H9 (cell line): ENCODE measurements around the gene AGAP3. TPM values are rescaled to one million over a fixed set of nuclear protein-coding genes. Genes with fewer than 3 reads are reported as not detected.
A peak's percentile ranks its signal among the peaks of the same experiment; 100 is the strongest.

Source experiments
- DNase-seq: peaks from one replicate; pipeline ENCODE4 v3.0.0-alpha.2; 2017
- H2AFZ ChIP-seq: one replicate; pipeline ENCODE4 v1.6.1; 2013; ENCODE audit warnings: mild to moderate bottlenecking, low read length, control low read depth, moderate library complexity
- H2AK5ac ChIP-seq: 2 replicates; pipeline ENCODE4 v1.6.1; 2013; ENCODE audit warnings: low read length, control low read depth, mixed read lengths; ENCODE audit not compliant: insufficient read length
- H2BK120ac ChIP-seq: one replicate; pipeline ENCODE4 v1.6.1; 2013; ENCODE audit warnings: low read depth, mild to moderate bottlenecking, low read length, control low read depth, inconsistent platforms; ENCODE audit not compliant: poor library complexity, severe bottlenecking
- H2BK12ac ChIP-seq: 2 replicates; pipeline ENCODE4 v1.6.1; 2013; ENCODE audit warnings: low read length, control low read depth, mixed read lengths, low read depth; ENCODE audit not compliant: insufficient read length
- H2BK15ac ChIP-seq: 2 replicates; pipeline ENCODE4 v1.6.1; 2013; ENCODE audit warnings: low read depth, low read length, control low read depth
- H2BK20ac ChIP-seq: one replicate; pipeline ENCODE4 v1.6.1; 2013; ENCODE audit warnings: low read depth, mild to moderate bottlenecking, low read length, control low read depth, inconsistent platforms; ENCODE audit not compliant: poor library complexity, severe bottlenecking
- H2BK5ac ChIP-seq: 2 replicates; pipeline ENCODE4 v1.6.1; 2013; ENCODE audit warnings: low read length, control low read depth, mixed read lengths; ENCODE audit not compliant: insufficient read length
- H3K14ac ChIP-seq: 2 replicates; pipeline ENCODE4 v1.6.1; 2013; ENCODE audit warnings: low read length, control low read depth; ENCODE audit not compliant: insufficient read depth
- H3K18ac ChIP-seq: 2 replicates; pipeline ENCODE4 v1.6.1; 2013; ENCODE audit warnings: low read depth, mild to moderate bottlenecking, mixed read lengths, low read length, control low read depth; ENCODE audit not compliant: insufficient read length
- H3K23ac ChIP-seq: 2 replicates; pipeline ENCODE4 v1.6.1; 2013; ENCODE audit warnings: low read length, control low read depth, mixed read lengths, low read depth; ENCODE audit not compliant: insufficient read length
- H3K23me2 ChIP-seq: 2 replicates; pipeline ENCODE4 v1.6.1; 2013; ENCODE audit warnings: low read depth, mild to moderate bottlenecking, mixed read lengths, low read length, control low read depth; ENCODE audit not compliant: insufficient read length, poor library complexity, severe bottlenecking
- H3K27ac ChIP-seq: 2 replicates; pipeline ENCODE4 v1.5.1; 2013; ENCODE audit warnings: low read length, control low read depth, mixed read lengths, low read depth; ENCODE audit not compliant: insufficient read length
- H3K27me3 ChIP-seq: 2 replicates; pipeline ENCODE4 v1.6.1; 2013; ENCODE audit warnings: low read length, control low read depth, inconsistent platforms; ENCODE audit not compliant: insufficient read depth
- H3K4ac ChIP-seq: 2 replicates; pipeline ENCODE4 v1.6.1; 2013; ENCODE audit warnings: low read depth, mild to moderate bottlenecking, control low read depth, inconsistent platforms, low read length, moderate library complexity
- H3K4me1 ChIP-seq: 2 replicates; pipeline ENCODE4 v1.6.1; 2013; ENCODE audit warnings: low read length, control low read depth, inconsistent platforms; ENCODE audit not compliant: insufficient read depth
- H3K4me2 ChIP-seq: 2 replicates; pipeline ENCODE4 v1.6.1; 2013; ENCODE audit warnings: low read length, control low read depth, mixed read lengths; ENCODE audit not compliant: insufficient read length, insufficient read depth
- H3K56ac ChIP-seq: 2 replicates; pipeline ENCODE4 v1.6.1; 2013; ENCODE audit warnings: low read depth, mild to moderate bottlenecking, mixed read lengths, low read length, control low read depth; ENCODE audit not compliant: insufficient read length
- H3K79me1 ChIP-seq: 2 replicates; pipeline ENCODE4 v1.6.1; 2013; ENCODE audit warnings: low read depth, mild to moderate bottlenecking, moderate library complexity, low read length, control low read depth, inconsistent platforms; ENCODE audit not compliant: insufficient read depth, poor library complexity, severe bottlenecking
- H3K79me2 ChIP-seq: 2 replicates; pipeline ENCODE4 v1.6.1; 2013; ENCODE audit warnings: low read length, control low read depth, inconsistent platforms; ENCODE audit not compliant: insufficient read depth
- H3K9ac ChIP-seq: 2 replicates; pipeline ENCODE4 v1.6.1; 2013; ENCODE audit warnings: low read length, control low read depth, mixed read lengths; ENCODE audit not compliant: insufficient read length; ENCODE audit errors: extremely low read depth
- H3K9me3 ChIP-seq: one replicate; pipeline ENCODE4 v1.6.1; 2013; ENCODE audit warnings: low read depth, low read length, inconsistent platforms; ENCODE audit not compliant: control insufficient read depth
- H3T11ph ChIP-seq: one replicate; pipeline ENCODE4 v1.6.1; 2013; ENCODE audit warnings: mild to moderate bottlenecking, low read length, control low read depth, inconsistent platforms
- H4K20me1 ChIP-seq: one replicate; pipeline ENCODE4 v1.6.1; 2013; ENCODE audit not compliant: control insufficient read depth, insufficient read length, insufficient read depth
- H4K5ac ChIP-seq: 2 replicates; pipeline ENCODE4 v1.6.1; 2013; ENCODE audit warnings: low read depth, mild to moderate bottlenecking, mixed read lengths, low read length, control low read depth; ENCODE audit not compliant: insufficient read length
- H4K8ac ChIP-seq: replicated peaks from 2 replicates; pipeline ENCODE4 v1.6.1; 2013; ENCODE audit warnings: low read length, control low read depth, mixed read lengths, low read depth; ENCODE audit not compliant: insufficient read length
- H4K91ac ChIP-seq: 2 replicates; pipeline ENCODE4 v1.6.1; 2013; ENCODE audit warnings: low read depth, mild to moderate bottlenecking, moderate library complexity, mixed read lengths, low read length, control low read depth; ENCODE audit not compliant: insufficient read length
- H3K27ac Mint-ChIP-seq, 3 experiments: 2 replicates in 2 of 3; 3 replicates in 1 of 3; pipeline ENCODE4 v1.8.0; 2020 to 2021; ENCODE audit warnings: mixed read lengths in 3 of 3, mild to moderate bottlenecking in 1 of 3, moderate library complexity in 1 of 3
- H3K27me3 Mint-ChIP-seq: 2 replicates; pipeline ENCODE4 v1.8.0; 2021; ENCODE audit warnings: low read depth, mild to moderate bottlenecking, moderate library complexity, mixed read lengths
- H3K36me3 Mint-ChIP-seq, 3 experiments: 2 replicates in 2 of 3; 3 replicates in 1 of 3; pipeline ENCODE4 v1.8.0; 2020 to 2021; ENCODE audit warnings: low read depth in 3 of 3, mixed read lengths in 3 of 3; ENCODE audit not compliant: insufficient read depth in 1 of 3
- H3K4me1 Mint-ChIP-seq, 2 experiments: 2 replicates each; pipeline ENCODE4 v1.8.0; 2020; ENCODE audit warnings: mixed read lengths in 2 of 2
- H3K4me3 Mint-ChIP-seq, 2 experiments: 2 replicates in 1 of 2; 3 replicates in 1 of 2; pipeline ENCODE4 v1.8.0; 2020 to 2021; ENCODE audit warnings: mild to moderate bottlenecking in 2 of 2, mixed read lengths in 2 of 2, moderate library complexity in 1 of 2
- H3K9me3 Mint-ChIP-seq, 2 experiments: 2 replicates in 1 of 2; 3 replicates in 1 of 2; pipeline ENCODE4 v1.8.0; 2020; ENCODE audit warnings: mild to moderate bottlenecking in 2 of 2, mixed read lengths in 2 of 2, moderate library complexity in 1 of 2
- CTCF ChIP-seq: fragments of 200-600 bp; sonication (generic); conservative IDR thresholded peaks from 3 replicates; pipeline ENCODE4 v1.8.0; 2021; ENCODE audit warnings: antibody characterized with exemption, mild to moderate bottlenecking
- WGBS: extraction: QIAGEN DNeasy Blood & Tissue Kit; methylation state at CpG from one replicate; pipeline ENCODE4 v1.1.7; 2013; ENCODE audit warnings: missing lambda C conversion rate, low lambda C conversion rate, mixed read lengths; ENCODE audit not compliant: insufficient read length; ENCODE audit errors: extremely low coverage; 5-methylcytosine and 5-hydroxymethylcytosine counted together
- total RNA-seq: library from RNA; stranded (reverse); gene quantifications from 2 replicates; pipeline ENCODE4 v1.2.1, GENCODE V29; 2021

AGAP3 gene
- total RNA-seq, 1 experiment from 2014 or later, result 97.7 TPM

DNA sequence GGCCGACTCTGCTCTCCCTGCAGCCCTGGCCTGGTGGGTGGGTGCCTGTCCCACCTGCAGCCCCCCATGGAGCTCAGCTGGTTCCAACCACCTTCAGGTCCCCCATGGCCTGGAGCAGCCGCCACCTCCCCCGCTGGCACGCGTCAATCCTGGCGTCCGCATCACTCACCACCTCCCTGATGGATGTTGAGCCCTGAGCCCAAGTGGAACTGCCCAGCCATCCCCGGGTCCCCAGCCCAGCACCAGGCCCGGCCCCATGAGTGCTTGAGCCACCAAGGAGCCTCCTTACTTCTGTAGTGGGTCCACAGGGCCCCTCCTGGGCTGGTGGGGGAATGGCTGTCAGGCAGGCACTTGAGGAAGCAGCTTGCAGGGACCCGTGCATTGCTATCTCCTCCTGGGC lies 14.6 kb downstream of the AGAP3 start:
- Histone ChIP-seq H2AFZ (no peak overlapping the region), H3T11ph (no peak overlapping the region), H2BK15ac (no peak overlapping the region), H2AK5ac (no peak overlapping the region), H3K23me2 (peaks cover 3% of the 10 kb centered on the region), H3K9ac (no peak overlapping the region), H2BK20ac (no peak overlapping the region), H3K9me3 (no peaks in the 10 kb centered on the region), H2BK120ac (no peak overlapping the region), H4K20me1 (no peaks in the 10 kb centered on the region), H3K56ac (no peak overlapping the region), H3K23ac (no peak overlapping the region), H3K27me3 (no peaks in the 10 kb centered on the region), H3K4me2 (no peak overlapping the region), H3K27ac (no peak overlapping the region), H2BK12ac (no peak overlapping the region), H3K79me1 (peaks cover 4% of the 10 kb centered on the region), H2BK5ac (no peak overlapping the region), H3K14ac (no peak overlapping the region; the same call in 1 of the 2 replicates), H4K5ac (no peak overlapping the region), H3K79me2 (peaks cover 8% of the 10 kb centered on the region; the same call in 1 of the 2 replicates), H3K4me1 (peaks cover 13% of the 10 kb centered on the region), H3K18ac (no peak overlapping the region), H4K8ac (no peak overlapping the region), H4K91ac (no peak overlapping the region), H3K4ac (no peak overlapping the region)
- Mint-ChIP-seq H3K36me3 (peaks cover 0 to 14% (median 6%) of the 10 kb centered on the region in 3 experiments; a peak in 6 of 7 replicates), H3K9me3 (no peaks in the 10 kb centered on the region), H3K27me3 (no peaks in the 10 kb centered on the region; the same call in 1 of the 2 replicates), H3K27ac (peak overlapping the region in 1 of 3 experiments; percentile 72; a peak in 1 of 7 replicates), H3K4me1 (peaks cover 25 to 37% of the 10 kb centered on the region in 2 experiments), H3K4me3 (no peak overlapping the region)
- no peak for DNase-seq
- no peak for TF ChIP-seq CTCF
- WGBS, result no CpG with 5 or more reads among the region's 10 CpGs
